K562 (cell line): Measurements from ENCODE around the gene RHCG. TPM values are rescaled to one million over a fixed set of nuclear protein-coding genes. Genes with fewer than 3 reads are reported as not detected.

Source experiments
- ARNT ChIP-seq, 2 experiments: fragments of 450-650 bp; IDR thresholded peaks; 2 replicates each; pipeline ENCODE4 v1.6.1; 2016; ENCODE audit warnings: mild to moderate bottlenecking in 1 of 2
- DACH1 ChIP-seq: fragments of 450-650 bp; IDR thresholded peaks from 2 replicates; pipeline ENCODE4 v1.6.1; 2018; ENCODE audit not compliant: partially characterized antibody
- FOS ChIP-seq: IDR thresholded peaks from 3 replicates; pipeline ENCODE4 v1.6.1; 2011; ENCODE audit not compliant: insufficient read length; ENCODE audit errors: extremely low read depth
- GABPA ChIP-seq: fragments of 200-800 bp; sonication (Bioruptor generic); conservative IDR thresholded peaks from 2 replicates; pipeline ENCODE4 v1.6.1; 2016; ENCODE audit warnings: low read depth, missing genetic modification characterization, missing compliant biosample characterization
- NR1H2 ChIP-seq: sonication (generic); formaldehyde crosslinking; IDR thresholded peaks from 2 replicates; pipeline ENCODE4 v1.4.0; 2020; ENCODE audit warnings: mild to moderate bottlenecking, missing genetic modification reagents
- NR2F6 ChIP-seq: fragments of 450-650 bp; formaldehyde crosslinking; IDR thresholded peaks from 2 replicates; pipeline ENCODE4 v1.4.0; 2020; ENCODE audit warnings: mild to moderate bottlenecking
- SIN3B ChIP-seq: fragments of 450-650 bp; IDR thresholded peaks from 2 replicates; pipeline ENCODE4 v1.6.1; 2017; ENCODE audit warnings: low read depth, mild to moderate bottlenecking, moderate library complexity
- ZFP30 ChIP-seq: fragments of 250-450 bp; sonication (Bioruptor Pico); IDR thresholded peaks from 2 replicates; pipeline ENCODE4 v1.8.0; 2022; ENCODE audit warnings: moderate library complexity, mild to moderate bottlenecking, inconsistent platforms, borderline replicate concordance
- ZKSCAN8 ChIP-seq: fragments of 200-800 bp; sonication (Bioruptor generic); IDR thresholded peaks from 2 replicates; pipeline ENCODE4 v1.6.1; 2016; ENCODE audit warnings: missing genetic modification characterization, missing compliant biosample characterization
- ZNF140 ChIP-seq: fragments of 250-450 bp; sonication (Bioruptor Pico); IDR thresholded peaks from 2 replicates; pipeline ENCODE4 v1.8.0; 2021; ENCODE audit warnings: moderate library complexity, mild to moderate bottlenecking, inconsistent platforms
- polyA plus RNA-seq, 8 experiments: library from polyadenylated mRNA; depleted of rRNA in 4 of 8; stranded (reverse) in 5 of 8; unstranded in 3 of 8; fragments of >200 nt; fragmentation: Nextera tagmentation in 2 of 8; fragmentation: Illumina TruSeq in 1 of 8; extraction: Ambion mirVana in 2 of 8; extraction: Trizol in 1 of 8; gene quantifications; 2 replicates each; pipeline versions ENCODE4 v1.2.1 to v1.2.3, GENCODE V29; 2011 to 2014; ENCODE audit warnings: inconsistent platforms in 1 of 8, missing spikeins in 1 of 8
- total RNA-seq, 7 experiments: library from RNA; depleted of rRNA in 6 of 7; stranded (reverse); fragments of >200 nt in 6 of 7; fragmentation: Illumina TruSeq in 2 of 7; extraction: Trizol in 2 of 7; gene quantifications; 2 replicates each; pipeline versions ENCODE4 v1.2.1 to v1.2.3, GENCODE V29; 2011 to 2021; ENCODE audit warnings: low replicate concordance in 1 of 7
- TF ChIP-seq, protein P1 (sequence below): fragments of 450-650 bp; IDR thresholded peaks from 2 replicates; pipeline ENCODE4 v1.6.1; 2016; ENCODE audit warnings: mild to moderate bottlenecking
- TF ChIP-seq, protein P2 (sequence below): fragments of 250-450 bp; sonication (Bioruptor Pico); IDR thresholded peaks from 2 replicates; pipeline ENCODE4 v1.4.0; 2020; ENCODE audit warnings: mild to moderate bottlenecking, moderate library complexity
- TF ChIP-seq, protein P3 (sequence below): sonication (generic); formaldehyde crosslinking; IDR thresholded peaks from 2 replicates; pipeline ENCODE4 v1.8.1; 2023; ENCODE audit warnings: mild to moderate bottlenecking, missing genetic modification reagents, moderate library complexity
- TF ChIP-seq, protein P4 (sequence below): fragments of 450-650 bp; formaldehyde crosslinking; IDR thresholded peaks from 2 replicates; pipeline ENCODE4 v1.4.0; 2020; ENCODE audit warnings: mild to moderate bottlenecking, mixed read lengths

RHCG gene
- total and polyA plus RNA-seq, 9 of the 15 experiments (the other 6 are each of a cell fraction or from before 2014, with no cell fraction given), result not detected

DNA sequence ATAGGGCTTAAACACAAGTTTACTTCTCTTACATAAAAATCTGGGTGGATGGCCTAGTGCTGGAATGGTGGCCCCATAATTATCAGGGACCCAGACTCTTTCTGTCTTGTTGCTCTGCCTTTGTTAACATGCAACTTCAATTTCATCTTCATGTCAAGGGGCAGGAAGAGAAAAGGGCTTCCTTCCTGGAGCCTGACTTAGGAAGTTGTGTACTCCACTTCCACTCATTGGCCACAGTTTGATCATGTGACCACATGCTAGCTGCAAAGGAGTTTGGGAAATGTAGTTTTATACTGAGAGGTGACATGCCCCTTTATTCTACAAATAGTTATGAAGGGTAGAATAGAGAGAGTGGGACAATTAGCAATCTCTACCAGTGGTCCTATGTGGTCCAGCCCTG lies 39.3 kb downstream of the RHCG start (continued):
- TF ChIP-seq GABPA (tag), result peak; percentile 69
- TF ChIP-seq NR1H2 (CRISPR knock-in tag), result no peak
- no peak for TF ChIP-seq ZKSCAN8 (CRISPR knock-in tag)
- TF ChIP-seq, protein P1, sequence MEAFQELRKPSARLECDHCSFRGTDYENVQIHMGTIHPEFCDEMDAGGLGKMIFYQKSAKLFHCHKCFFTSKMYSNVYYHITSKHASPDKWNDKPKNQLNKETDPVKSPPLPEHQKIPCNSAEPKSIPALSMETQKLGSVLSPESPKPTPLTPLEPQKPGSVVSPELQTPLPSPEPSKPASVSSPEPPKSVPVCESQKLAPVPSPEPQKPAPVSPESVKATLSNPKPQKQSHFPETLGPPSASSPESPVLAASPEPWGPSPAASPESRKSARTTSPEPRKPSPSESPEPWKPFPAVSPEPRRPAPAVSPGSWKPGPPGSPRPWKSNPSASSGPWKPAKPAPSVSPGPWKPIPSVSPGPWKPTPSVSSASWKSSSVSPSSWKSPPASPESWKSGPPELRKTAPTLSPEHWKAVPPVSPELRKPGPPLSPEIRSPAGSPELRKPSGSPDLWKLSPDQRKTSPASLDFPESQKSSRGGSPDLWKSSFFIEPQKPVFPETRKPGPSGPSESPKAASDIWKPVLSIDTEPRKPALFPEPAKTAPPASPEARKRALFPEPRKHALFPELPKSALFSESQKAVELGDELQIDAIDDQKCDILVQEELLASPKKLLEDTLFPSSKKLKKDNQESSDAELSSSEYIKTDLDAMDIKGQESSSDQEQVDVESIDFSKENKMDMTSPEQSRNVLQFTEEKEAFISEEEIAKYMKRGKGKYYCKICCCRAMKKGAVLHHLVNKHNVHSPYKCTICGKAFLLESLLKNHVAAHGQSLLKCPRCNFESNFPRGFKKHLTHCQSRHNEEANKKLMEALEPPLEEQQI, result no peak
- no peak for TF ChIP-seq ZNF140
- no peak for TF ChIP-seq ZFP30 (CRISPR knock-in tag)
- TF ChIP-seq FOS, result peak; percentile 56
- TF ChIP-seq NR2F6 (CRISPR knock-in tag), result no peak
- TF ChIP-seq, protein P2, sequence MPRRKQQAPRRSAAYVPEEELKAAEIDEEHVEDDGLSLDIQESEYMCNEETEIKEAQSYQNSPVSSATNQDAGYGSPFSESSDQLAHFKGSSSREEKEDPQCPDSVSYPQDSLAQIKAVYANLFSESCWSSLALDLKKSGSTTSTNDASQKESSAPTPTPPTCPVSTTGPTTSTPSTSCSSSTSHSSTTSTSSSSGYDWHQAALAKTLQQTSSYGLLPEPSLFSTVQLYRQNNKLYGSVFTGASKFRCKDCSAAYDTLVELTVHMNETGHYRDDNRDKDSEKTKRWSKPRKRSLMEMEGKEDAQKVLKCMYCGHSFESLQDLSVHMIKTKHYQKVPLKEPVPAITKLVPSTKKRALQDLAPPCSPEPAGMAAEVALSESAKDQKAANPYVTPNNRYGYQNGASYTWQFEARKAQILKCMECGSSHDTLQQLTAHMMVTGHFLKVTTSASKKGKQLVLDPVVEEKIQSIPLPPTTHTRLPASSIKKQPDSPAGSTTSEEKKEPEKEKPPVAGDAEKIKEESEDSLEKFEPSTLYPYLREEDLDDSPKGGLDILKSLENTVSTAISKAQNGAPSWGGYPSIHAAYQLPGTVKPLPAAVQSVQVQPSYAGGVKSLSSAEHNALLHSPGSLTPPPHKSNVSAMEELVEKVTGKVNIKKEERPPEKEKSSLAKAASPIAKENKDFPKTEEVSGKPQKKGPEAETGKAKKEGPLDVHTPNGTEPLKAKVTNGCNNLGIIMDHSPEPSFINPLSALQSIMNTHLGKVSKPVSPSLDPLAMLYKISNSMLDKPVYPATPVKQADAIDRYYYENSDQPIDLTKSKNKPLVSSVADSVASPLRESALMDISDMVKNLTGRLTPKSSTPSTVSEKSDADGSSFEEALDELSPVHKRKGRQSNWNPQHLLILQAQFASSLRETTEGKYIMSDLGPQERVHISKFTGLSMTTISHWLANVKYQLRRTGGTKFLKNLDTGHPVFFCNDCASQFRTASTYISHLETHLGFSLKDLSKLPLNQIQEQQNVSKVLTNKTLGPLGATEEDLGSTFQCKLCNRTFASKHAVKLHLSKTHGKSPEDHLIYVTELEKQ (CRISPR knock-in tag), result no peak
- no peak for TF ChIP-seq SIN3B
- TF ChIP-seq, protein P3, sequence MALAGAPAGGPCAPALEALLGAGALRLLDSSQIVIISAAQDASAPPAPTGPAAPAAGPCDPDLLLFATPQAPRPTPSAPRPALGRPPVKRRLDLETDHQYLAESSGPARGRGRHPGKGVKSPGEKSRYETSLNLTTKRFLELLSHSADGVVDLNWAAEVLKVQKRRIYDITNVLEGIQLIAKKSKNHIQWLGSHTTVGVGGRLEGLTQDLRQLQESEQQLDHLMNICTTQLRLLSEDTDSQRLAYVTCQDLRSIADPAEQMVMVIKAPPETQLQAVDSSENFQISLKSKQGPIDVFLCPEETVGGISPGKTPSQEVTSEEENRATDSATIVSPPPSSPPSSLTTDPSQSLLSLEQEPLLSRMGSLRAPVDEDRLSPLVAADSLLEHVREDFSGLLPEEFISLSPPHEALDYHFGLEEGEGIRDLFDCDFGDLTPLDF (CRISPR knock-in tag), result no peak
- no peak for TF ChIP-seq DACH1
- TF ChIP-seq, protein P4, sequence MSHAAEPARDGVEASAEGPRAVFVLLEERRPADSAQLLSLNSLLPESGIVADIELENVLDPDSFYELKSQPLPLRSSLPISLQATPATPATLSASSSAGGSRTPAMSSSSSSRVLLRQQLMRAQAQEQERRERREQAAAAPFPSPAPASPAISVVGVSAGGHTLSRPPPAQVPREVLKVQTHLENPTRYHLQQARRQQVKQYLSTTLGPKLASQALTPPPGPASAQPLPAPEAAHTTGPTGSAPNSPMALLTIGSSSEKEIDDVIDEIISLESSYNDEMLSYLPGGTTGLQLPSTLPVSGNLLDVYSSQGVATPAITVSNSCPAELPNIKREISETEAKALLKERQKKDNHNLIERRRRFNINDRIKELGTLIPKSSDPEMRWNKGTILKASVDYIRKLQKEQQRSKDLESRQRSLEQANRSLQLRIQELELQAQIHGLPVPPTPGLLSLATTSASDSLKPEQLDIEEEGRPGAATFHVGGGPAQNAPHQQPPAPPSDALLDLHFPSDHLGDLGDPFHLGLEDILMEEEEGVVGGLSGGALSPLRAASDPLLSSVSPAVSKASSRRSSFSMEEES (CRISPR knock-in tag), result peak; percentile 98
- TF ChIP-seq ARNT (IDR thresholded peaks at IDR 0.05), result no peak
